ENCODE results near the gene ZMIZ1.

The ZMIZ1 gene

GRCh38 chr10:79173582-79174262 lies 105.0 kb downstream of the ZMIZ1 start:
- in situ Hi-C loops (cut with HindIII; ENCODE audit: low pct_unique_long_range_greater_than_20kb, low sequenced_read_pairs) = no loop called here
- TF ChIP-seq JUND (IDR thresholded peaks at IDR 0.05; ENCODE audit: low read depth) = no peak
- DNase-seq (ENCODE audit: low read depth in 1 of 2, low spot score in 1 of 2) = no peak

- DNase-seq (ENCODE audit: low read depth in 1 of 2, low spot score in 1 of 2) = no peak
- no peak for TF ChIP-seq JUND (IDR thresholded peaks at IDR 0.05; ENCODE audit: low read depth)
- in situ Hi-C loops (cut with HindIII; ENCODE audit: low pct_unique_long_range_greater_than_20kb, low sequenced_read_pairs) = no loop called here
Measured at GRCh38 chr10:79176052-79176501, 107.3 kb downstream of the ZMIZ1 start.

GRCh38 chr10:79176949-79177602 lies 108.3 kb downstream of the ZMIZ1 start:
- no peak for DNase-seq (ENCODE audit: low read depth in 1 of 2, low spot score in 1 of 2)
- TF ChIP-seq JUND (IDR thresholded peaks at IDR 0.05; ENCODE audit: low read depth) = no peak
- in situ Hi-C loops (cut with HindIII; ENCODE audit: low pct_unique_long_range_greater_than_20kb, low sequenced_read_pairs) = no loop called here

- DNase-seq (ENCODE audit: low read depth in 1 of 2, low spot score in 1 of 2) = no peak
- no peak for TF ChIP-seq JUND (IDR thresholded peaks at IDR 0.05; ENCODE audit: low read depth)
- in situ Hi-C loops (cut with HindIII; ENCODE audit: low pct_unique_long_range_greater_than_20kb, low sequenced_read_pairs) = no loop called here
Measured at GRCh38 chr10:79178070-79178576, 109.4 kb downstream of the ZMIZ1 start.

GRCh38 chr10:79178614-79179163 lies 109.9 kb downstream of the ZMIZ1 start:
- no peak for DNase-seq (ENCODE audit: low read depth in 1 of 2, low spot score in 1 of 2)
- TF ChIP-seq JUND (IDR thresholded peaks at IDR 0.05; ENCODE audit: low read depth) = no peak
- in situ Hi-C loops (cut with HindIII; ENCODE audit: low pct_unique_long_range_greater_than_20kb, low sequenced_read_pairs) = no loop called here

GRCh38 chr10:79179164-79179956 lies 110.6 kb downstream of the ZMIZ1 start:
- in situ Hi-C loops (cut with HindIII; ENCODE audit: low pct_unique_long_range_greater_than_20kb, low sequenced_read_pairs) = no loop called here
- DNase-seq (ENCODE audit: low read depth in 1 of 2, low spot score in 1 of 2) = no peak
- TF ChIP-seq JUND (IDR thresholded peaks at IDR 0.05; ENCODE audit: low read depth) = no peak

GRCh38 chr10:79179957-79180309 lies 111.2 kb downstream of the ZMIZ1 start:
- no peak for DNase-seq (ENCODE audit: low read depth in 1 of 2, low spot score in 1 of 2)
- in situ Hi-C loops (cut with HindIII; ENCODE audit: low pct_unique_long_range_greater_than_20kb, low sequenced_read_pairs) = no loop called here
- no peak for TF ChIP-seq JUND (IDR thresholded peaks at IDR 0.05; ENCODE audit: low read depth)

GRCh38 chr10:79180414-79181221 lies 111.9 kb downstream of the ZMIZ1 start:
- no peak for TF ChIP-seq JUND (IDR thresholded peaks at IDR 0.05; ENCODE audit: low read depth)
- no peak for DNase-seq (ENCODE audit: low read depth in 1 of 2, low spot score in 1 of 2)
- in situ Hi-C loops (cut with HindIII; ENCODE audit: low pct_unique_long_range_greater_than_20kb, low sequenced_read_pairs) = no loop called here

DNA sequence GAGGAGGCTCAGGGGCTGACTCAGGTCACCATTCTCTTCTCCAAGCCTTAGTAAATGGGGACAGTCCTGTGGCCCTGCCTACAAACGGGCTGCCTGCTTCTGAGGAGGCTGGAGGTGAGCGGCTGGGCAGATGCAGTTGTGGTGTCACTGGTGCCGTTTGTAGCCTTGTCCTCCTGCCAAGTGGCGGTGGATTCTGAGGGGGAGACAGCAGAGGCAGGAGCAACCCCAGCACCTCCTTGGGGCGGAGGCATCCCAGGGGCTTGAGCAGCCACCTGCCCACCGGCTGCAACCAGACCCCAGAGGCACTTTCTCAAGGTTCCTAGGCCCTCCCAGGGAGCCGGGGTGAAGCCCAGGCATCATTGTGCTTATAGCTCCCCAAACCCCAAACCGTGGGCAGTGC lies 112.5 kb downstream of the ZMIZ1 start:
- no peak for DNase-seq (ENCODE audit: low read depth in 1 of 2, low spot score in 1 of 2)
- TF ChIP-seq JUND (IDR thresholded peaks at IDR 0.05; ENCODE audit: low read depth) = no peak
- in situ Hi-C loops (cut with HindIII; ENCODE audit: low pct_unique_long_range_greater_than_20kb, low sequenced_read_pairs) = no loop called here

DNA sequence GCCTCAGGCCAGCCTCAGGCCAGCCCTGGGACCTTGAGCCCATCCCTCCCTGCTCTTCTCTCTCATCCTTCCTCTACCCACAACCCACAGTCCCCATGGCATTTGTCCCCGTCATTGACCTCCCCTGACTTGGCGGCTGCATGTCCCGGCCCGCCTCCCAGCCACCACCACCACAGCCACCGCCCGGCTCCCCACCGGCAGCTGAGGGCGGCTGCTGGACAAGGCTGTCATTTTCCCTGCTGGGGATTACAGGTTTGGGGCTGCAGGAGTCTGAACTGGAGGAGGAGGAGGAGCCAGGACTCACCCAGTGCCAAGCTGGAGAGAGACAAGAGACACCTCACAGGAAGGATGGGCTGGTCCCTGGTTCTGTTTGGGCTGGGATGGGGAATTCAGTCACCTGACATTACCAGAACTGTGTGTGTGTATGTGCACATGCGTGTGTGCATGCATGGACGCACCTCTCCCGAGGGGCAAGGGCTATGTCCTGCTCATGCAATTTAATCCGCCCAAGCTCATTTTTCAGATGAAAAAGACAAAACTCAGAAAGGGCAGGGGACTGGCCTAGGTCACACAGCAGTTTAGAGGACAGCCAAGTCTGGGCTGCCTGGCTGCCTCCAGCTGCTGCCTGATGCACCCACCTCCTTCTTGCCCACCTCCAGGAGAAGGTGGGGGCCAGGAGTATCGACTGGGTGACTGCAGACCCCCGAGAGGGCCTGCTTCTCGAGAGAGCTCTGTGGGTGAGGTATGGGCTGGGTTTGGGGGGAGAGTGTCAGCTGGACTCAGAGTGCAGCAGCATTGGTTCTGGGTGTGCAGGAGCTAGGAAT lies 113.1 kb downstream of the ZMIZ1 start:
- TF ChIP-seq JUND (IDR thresholded peaks at IDR 0.05; ENCODE audit: low read depth) = no peak
- in situ Hi-C loops (cut with HindIII; ENCODE audit: low pct_unique_long_range_greater_than_20kb, low sequenced_read_pairs) = no loop called here
- no peak for DNase-seq (ENCODE audit: low read depth in 1 of 2, low spot score in 1 of 2)

DNA sequence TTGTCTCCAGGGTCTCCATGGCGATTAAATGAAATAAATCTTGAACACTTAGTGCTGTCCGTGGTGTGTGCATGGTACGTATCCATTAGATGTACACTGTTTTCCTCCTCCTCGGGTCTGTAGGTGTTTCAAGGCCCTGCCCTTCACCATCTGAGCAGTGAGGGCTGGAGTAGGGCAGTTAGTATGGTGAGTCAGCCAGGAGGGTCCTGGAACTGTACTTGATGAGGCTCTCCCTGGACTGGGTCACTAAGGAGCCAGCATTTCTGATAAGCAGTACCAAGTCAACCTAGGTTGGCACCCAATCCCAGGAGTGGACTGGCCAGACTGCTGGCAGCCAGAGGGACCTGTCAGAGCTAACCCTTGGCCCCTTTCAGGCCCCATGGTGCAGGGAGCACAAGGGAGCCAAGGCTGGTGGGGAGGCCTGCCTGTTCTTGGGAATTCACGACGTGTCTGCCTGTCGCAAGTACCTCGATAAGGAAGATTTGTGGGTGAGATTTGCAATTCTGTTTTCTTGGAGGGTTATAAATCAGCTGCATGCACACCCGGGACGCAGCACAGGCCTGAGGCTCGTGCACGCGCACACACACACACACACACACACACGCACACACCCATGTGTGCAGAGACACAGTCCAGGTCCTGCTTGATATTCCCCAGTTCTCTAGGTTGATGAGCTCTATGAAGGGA lies 114.2 kb downstream of the ZMIZ1 start:
- DNase-seq (ENCODE audit: low read depth in 1 of 2, low spot score in 1 of 2) = no peak
- no peak for TF ChIP-seq JUND (IDR thresholded peaks at IDR 0.05; ENCODE audit: low read depth)
- in situ Hi-C loops (cut with HindIII; ENCODE audit: low pct_unique_long_range_greater_than_20kb, low sequenced_read_pairs) = no loop called here
